ENCODE results near the gene LDLRAD2.

Gene LDLRAD2

GRCh38 chr1:21873174-21873573 lies 61.1 kb downstream of the LDLRAD2 start:
- Histone ChIP-seq H3K36me3 (ENCODE audit: control insufficient read depth, insufficient read depth, low read length) (peaks cover 10% of the 10 kb centered on the region), H3K4me3 (ENCODE audit: low read length) (no peak overlapping the region), H3K9me3 (ENCODE audit: control insufficient read depth, low read length) (no peaks in the 10 kb centered on the region), H3K27me3 (ENCODE audit: control insufficient read depth, insufficient read depth, low read length) (no peaks in the 10 kb centered on the region), H3K9ac (ENCODE audit: low read length) (no peak overlapping the region), H3K4me1 (ENCODE audit: control insufficient read depth, insufficient read depth, low read length) (peaks cover 14% of the 10 kb centered on the region)

- Histone ChIP-seq H3K27me3 (ENCODE audit: control insufficient read depth, insufficient read depth, low read length) (no peaks in the 10 kb centered on the region), H3K36me3 (ENCODE audit: control insufficient read depth, insufficient read depth, low read length) (peaks cover 10% of the 10 kb centered on the region), H3K4me1 (ENCODE audit: control insufficient read depth, insufficient read depth, low read length) (peaks cover 14% of the 10 kb centered on the region), H3K9me3 (ENCODE audit: control insufficient read depth, low read length) (no peaks in the 10 kb centered on the region), H3K4me3 (ENCODE audit: low read length) (no peak overlapping the region), H3K9ac (ENCODE audit: low read length) (no peak overlapping the region)
Measured at GRCh38 chr1:21873761-21874160, 61.7 kb downstream of the LDLRAD2 start.

- H3K36me3 ChIP-seq (ENCODE audit: control insufficient read depth, insufficient read depth, low read length), result peaks cover 15% of the 10 kb centered on the region
- H3K9me3 ChIP-seq (ENCODE audit: control insufficient read depth, low read length), result no peaks in the 10 kb centered on the region
- H3K4me3 ChIP-seq (ENCODE audit: low read length), result no peak overlapping the region
- H3K4me1 ChIP-seq (ENCODE audit: control insufficient read depth, insufficient read depth, low read length), result peaks cover 11% of the 10 kb centered on the region
- no peak overlapping the region for H3K9ac ChIP-seq (ENCODE audit: low read length)
- H3K27me3 ChIP-seq (ENCODE audit: control insufficient read depth, insufficient read depth, low read length), result no peaks in the 10 kb centered on the region
Measured at GRCh38 chr1:21874328-21874727, 62.3 kb downstream of the LDLRAD2 start.
